ENCODE results near the gene CBR1. TPM values are rescaled to one million over a fixed set of nuclear protein-coding genes. Genes with fewer than 3 reads are reported as not detected.

Gene CBR1
- total RNA-seq, 1 donor from 2014 or later: 10.0 TPM

- no peak for DNase-seq (ENCODE audit: low spot score in 2 of 2, unreplicated experiment in 2 of 2)
- no peak for TF ChIP-seq CTCF (IDR thresholded peaks at IDR 0.05; ENCODE audit: unreplicated experiment)
- Mint-ChIP-seq H3K36me3 (peaks cover 58% of the 10 kb centered on the region), H3K9me3 (no peaks in the 10 kb centered on the region), H3K4me3 (no peak overlapping the region), H3K4me1 (peaks cover 5% of the 10 kb centered on the region), H3K27me3 (ENCODE audit: low read depth) (no peaks in the 10 kb centered on the region), H3K27ac (no peak overlapping the region)
Measured at GRCh38 chr21:36052860-36053714, 16.7 kb upstream of the CBR1 start.

DNA sequence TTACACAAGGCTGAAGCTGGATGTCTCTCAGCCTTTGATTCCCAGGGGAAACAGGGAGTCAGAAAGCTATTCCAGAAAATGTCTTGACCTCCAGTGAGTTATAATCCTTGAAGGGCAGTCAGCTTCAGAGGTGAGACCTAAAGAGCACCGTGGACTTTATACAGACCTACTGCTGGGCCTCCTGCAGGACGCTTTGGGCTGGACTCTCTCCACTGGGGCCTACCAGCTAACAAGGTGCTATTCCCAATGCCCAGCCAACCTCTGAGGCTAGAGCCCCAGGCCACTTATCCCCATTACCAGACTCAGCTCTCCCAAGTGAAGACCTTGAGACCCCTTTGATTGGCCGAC is 16.1 kb upstream of the CBR1 start:
- Mint-ChIP-seq H3K27me3 (ENCODE audit: low read depth) (no peaks in the 10 kb centered on the region), H3K9me3 (no peaks in the 10 kb centered on the region), H3K4me1 (peaks cover 7% of the 10 kb centered on the region), H3K27ac (no peak overlapping the region), H3K4me3 (no peak overlapping the region), H3K36me3 (peaks cover 56% of the 10 kb centered on the region)
- DNase-seq (ENCODE audit: low spot score in 2 of 2, unreplicated experiment in 2 of 2): no peak
- no peak for TF ChIP-seq CTCF (IDR thresholded peaks at IDR 0.05; ENCODE audit: unreplicated experiment)

DNA sequence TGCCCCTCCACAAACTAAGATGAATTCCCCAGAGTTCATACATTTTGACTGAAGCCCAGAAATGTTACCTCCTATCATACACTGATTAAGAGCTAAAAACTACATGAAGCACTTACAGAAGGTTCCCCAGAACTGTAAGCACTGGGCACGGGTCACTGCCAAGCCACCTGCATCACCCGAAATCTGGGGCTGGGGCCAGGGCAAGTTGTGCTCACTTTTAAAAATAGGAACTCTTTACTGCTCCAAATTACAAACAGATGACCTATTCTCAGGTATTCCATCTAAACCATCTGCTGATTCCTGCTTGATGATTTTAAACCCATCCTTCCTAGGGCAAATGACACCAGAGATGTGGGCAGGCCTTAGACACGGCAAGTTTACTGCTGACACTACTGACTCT is 14.3 kb upstream of the CBR1 start:
- Mint-ChIP-seq H3K36me3 (peaks cover 42% of the 10 kb centered on the region), H3K9me3 (no peaks in the 10 kb centered on the region), H3K4me1 (peaks cover 13% of the 10 kb centered on the region), H3K27me3 (ENCODE audit: low read depth) (no peaks in the 10 kb centered on the region), H3K27ac (no peak overlapping the region), H3K4me3 (no peak overlapping the region)
- TF ChIP-seq CTCF (IDR thresholded peaks at IDR 0.05; ENCODE audit: unreplicated experiment): no peak
- no peak for DNase-seq (ENCODE audit: low spot score in 2 of 2, unreplicated experiment in 2 of 2)

DNA sequence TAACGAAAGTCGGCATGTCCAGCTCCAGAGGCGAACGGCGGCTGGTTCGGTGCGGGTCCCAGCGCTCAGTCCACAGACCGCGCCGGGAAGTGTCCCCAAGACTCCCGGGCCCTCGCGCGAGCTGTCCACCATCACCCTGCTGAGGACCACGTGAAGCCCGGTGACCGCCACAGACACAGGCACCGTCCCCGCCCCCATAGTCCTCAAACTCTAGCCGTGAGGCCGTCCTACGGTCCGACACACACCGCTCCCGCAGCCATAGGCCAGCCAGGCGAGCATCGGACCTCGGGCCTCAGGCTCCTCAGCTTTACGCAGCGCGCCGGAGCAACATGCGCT is 10.0 kb upstream of the CBR1 start:
- Mint-ChIP-seq H3K9me3 (no peaks in the 10 kb centered on the region), H3K4me1 (peaks cover 13% of the 10 kb centered on the region), H3K36me3 (peaks cover 25% of the 10 kb centered on the region), H3K27ac (peak overlapping the region; percentile 95), H3K27me3 (ENCODE audit: low read depth) (no peaks in the 10 kb centered on the region), H3K4me3 (peak overlapping the region; percentile 94)
- TF ChIP-seq CTCF (IDR thresholded peaks at IDR 0.05; ENCODE audit: unreplicated experiment): no peak
- DNase-seq (ENCODE audit: low spot score in 2 of 2, unreplicated experiment in 2 of 2): peak in 1 of 2 experiments; percentile 28

DNA sequence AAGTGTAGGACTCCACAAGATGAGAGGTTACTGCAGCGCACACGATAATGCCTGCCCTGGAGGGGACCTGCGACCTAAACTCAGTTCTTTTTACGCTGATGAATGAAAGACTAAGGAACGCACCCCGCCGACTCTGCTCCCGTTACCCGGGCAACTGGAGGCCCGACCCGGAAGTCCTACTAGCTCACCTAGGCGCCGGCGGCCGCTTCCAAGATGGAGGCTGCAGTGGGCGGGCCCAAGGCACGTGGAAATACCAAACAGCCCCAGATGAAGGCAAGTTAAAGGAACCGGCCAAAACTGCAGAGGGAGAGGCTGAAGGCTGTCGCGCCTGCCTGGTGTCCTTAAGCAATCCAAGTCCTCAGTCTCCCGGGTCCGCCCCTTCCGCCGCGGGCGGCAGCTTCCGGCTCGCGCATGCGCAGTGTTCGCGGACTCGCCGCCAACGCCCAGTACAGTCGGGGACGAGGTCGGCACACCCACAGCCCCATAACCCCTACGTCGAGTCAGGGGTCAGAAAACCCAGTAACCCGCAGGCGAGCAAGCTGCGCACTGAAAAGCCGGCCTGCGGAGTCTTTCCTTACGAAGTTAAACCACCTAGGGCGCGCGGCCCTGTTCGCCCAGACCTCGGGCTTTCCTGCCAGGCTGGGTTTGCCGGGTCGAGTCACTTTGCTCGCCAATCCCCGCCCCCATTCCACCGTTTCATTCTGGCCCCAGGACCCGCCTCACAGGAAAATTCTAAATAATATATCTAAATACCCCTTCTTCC is 9.5 kb upstream of the CBR1 start, which contains the start of gene SETD4:
Gene SETD4, minus strand, starts transcription at position 368 of the 763 bp plus-strand sequence. CDS start 1,638 bp downstream, outside the sequence.
- H3K4me1 Mint-ChIP-seq: peaks cover 13% of the 10 kb centered on the region
- H3K36me3 Mint-ChIP-seq: peaks cover 20% of the 10 kb centered on the region
- H3K4me3 Mint-ChIP-seq: peak within 1 kb of the TSS; percentile 94
- H3K27me3 Mint-ChIP-seq (ENCODE audit: low read depth): no peaks in the 10 kb centered on the region
- peak; percentile 84 to 95 for DNase-seq (ENCODE audit: low spot score in 2 of 2, unreplicated experiment in 2 of 2)
- H3K27ac Mint-ChIP-seq: peak within 1 kb of the TSS; percentile 95
- TF ChIP-seq CTCF (IDR thresholded peaks at IDR 0.05; ENCODE audit: unreplicated experiment): no peak
- H3K9me3 Mint-ChIP-seq: no peaks in the 10 kb centered on the region

Data from mesothelial cell of epicardium (in vitro differentiated cells).